HCT116 (cell line): Measurements from ENCODE around the gene TRIM65. TPM values are rescaled to one million over a fixed set of nuclear protein-coding genes. Genes with fewer than 3 reads are reported as not detected.

Experiments
- ATAC-seq: fragments of 200-7000 bp; cut with Tn5 transposase; 2 replicates; pipeline ENCODE4 v1.9.1; 2020; ENCODE audit warnings: mild to moderate bottlenecking, moderate library complexity
- BruUV-seq: library from RNA; stranded (reverse); fragments of 400-500 nt; replicated peaks from 2 replicates; lab custom pipeline; 2021; lab: Mats Ljungman, UMichigan
- CTCF ChIA-PET: fragments of 300-600 bp; sonication (Branson Sonifier 250); formaldehyde crosslinking; loops from one replicate; lab custom pipeline; 2021; ENCODE audit warnings: antibody characterized with exemption; lab: Charles Lee
- POLR2A ChIA-PET: fragments of 300-600, 350-600 bp; sonication (Branson Sonifier 250); formaldehyde crosslinking; loops from one replicate; lab custom pipeline; 2021; ENCODE audit warnings: antibody characterized with exemption; lab: Charles Lee
- RAD21 ChIA-PET, 2 experiments: fragments of 300-600 bp; sonication (Branson Sonifier 250); formaldehyde crosslinking; loops; one replicate each; lab custom pipeline; 2023; ENCODE audit warnings: low total read pairs in 2 of 2; ENCODE audit not compliant: uncharacterized antibody in 2 of 2, unreplicated experiment in 2 of 2, low non-redundant PET in 1 of 2; lab: Charles Lee
- DNase-seq: peaks from one replicate; pipeline ENCODE4 v3.0.0-alpha.2; 2010; ENCODE audit warnings: low read depth, low spot score
- H2AFZ ChIP-seq: fragments of 200-600 bp; shearing (Covaris generic), sonication (generic); 2 replicates; pipeline ENCODE4 v1.6.1; 2017; ENCODE audit warnings: low read depth, mixed run types, mixed read lengths, antibody characterized with exemption, low read length; ENCODE audit not compliant: poor library complexity, severe bottlenecking
- H3K27ac ChIP-seq: 2 replicates; pipeline ENCODE4 v1.5.1; 2012; ENCODE audit warnings: low read depth, low read length
- H3K27me3 ChIP-seq: fragments of 200-600 bp; sonication (generic); 2 replicates; pipeline ENCODE4 v1.6.1; 2016; ENCODE audit warnings: mixed run types, low read length, mixed read lengths; ENCODE audit not compliant: insufficient read depth
- H3K36me3 ChIP-seq, 2 experiments: fragments of 200-500 bp in 1 of 2; fragments of 200-600 bp in 1 of 2; sonication (Bioruptor generic) in 1 of 2; sonication (generic) in 1 of 2; 2 replicates each; pipeline versions ENCODE4 v1.5.1 to v1.6.1; 2014 to 2016; ENCODE audit warnings: low read length in 2 of 2, inconsistent platforms in 1 of 2, mixed read lengths in 1 of 2, mixed run types in 1 of 2; ENCODE audit not compliant: insufficient read depth in 2 of 2, control insufficient read depth in 1 of 2
- H3K4me1 ChIP-seq, 2 experiments: fragments of 200-600 bp in 1 of 2; sonication (generic) in 1 of 2; 2 replicates each; pipeline versions ENCODE4 v1.5.1 to v1.6.1; 2012 to 2017; ENCODE audit warnings: low read length in 2 of 2, inconsistent platforms in 1 of 2, mild to moderate bottlenecking in 1 of 2, mixed read lengths in 1 of 2, mixed run types in 1 of 2, moderate library complexity in 1 of 2; ENCODE audit not compliant: insufficient read depth in 2 of 2, control insufficient read depth in 1 of 2
- H3K4me2 ChIP-seq: fragments of 200-600 bp; sonication (generic); 2 replicates; pipeline ENCODE4 v1.6.1; 2017; ENCODE audit warnings: mixed run types, low read length, mixed read lengths
- H3K4me3 ChIP-seq, 2 experiments: fragments of 200-600 bp in 1 of 2; sonication (generic) in 1 of 2; replicated peaks in 1 of 2; 2 replicates each; pipeline ENCODE4 v1.5.1; 2011 to 2016; ENCODE audit warnings: low read length in 2 of 2, control low read depth in 1 of 2, low read depth in 1 of 2, mild to moderate bottlenecking in 1 of 2, mixed read lengths in 1 of 2, mixed run types in 1 of 2
- H3K79me2 ChIP-seq: fragments of 200-600 bp; sonication (generic); 2 replicates; pipeline ENCODE4 v1.6.1; 2017; ENCODE audit warnings: mild to moderate bottlenecking, mixed run types, low read length, moderate library complexity, mixed read lengths; ENCODE audit not compliant: insufficient read depth
- H3K9ac ChIP-seq: fragments of 200-600 bp; sonication (generic); 2 replicates; pipeline ENCODE4 v1.6.1; 2016; ENCODE audit warnings: low read length, mixed read lengths
- H3K9me2 ChIP-seq: fragments of 200-600 bp; sonication (generic), shearing (Covaris generic); 2 replicates; pipeline ENCODE4 v1.6.1; 2017; ENCODE audit warnings: mixed run types, mild to moderate bottlenecking, moderate library complexity; ENCODE audit not compliant: insufficient read depth
- H3K9me3 ChIP-seq, 2 experiments: fragments of 200-500 bp in 1 of 2; fragments of 200-600 bp in 1 of 2; sonication (Bioruptor generic) in 1 of 2; sonication (generic) in 1 of 2; 2 replicates each; pipeline ENCODE4 v1.6.1; 2014 to 2017; ENCODE audit warnings: low read length in 2 of 2, mixed read lengths in 2 of 2, inconsistent platforms in 1 of 2, low read depth in 1 of 2, mild to moderate bottlenecking in 1 of 2, mixed run types in 1 of 2, moderate library complexity in 1 of 2; ENCODE audit not compliant: control insufficient read depth in 1 of 2, insufficient read depth in 1 of 2
- H4K20me1 ChIP-seq: fragments of 200-600 bp; sonication (generic), shearing (Covaris generic); 2 replicates; pipeline ENCODE4 v1.6.1; 2017; ENCODE audit warnings: mixed run types, mild to moderate bottlenecking, moderate library complexity; ENCODE audit not compliant: insufficient read depth
- ATF3 ChIP-seq: IDR thresholded peaks from 2 replicates; pipeline ENCODE4 v1.6.1; 2012
- CBX3 ChIP-seq: IDR thresholded peaks from 2 replicates; pipeline ENCODE4 v1.6.1; 2012; ENCODE audit warnings: low read depth
- CEBPB ChIP-seq: IDR thresholded peaks from 2 replicates; pipeline ENCODE4 v1.6.1; 2012; ENCODE audit warnings: low read depth
- EZH2 ChIP-seq: fragments of 200-600 bp; sonication (generic); IDR thresholded peaks from 2 replicates; pipeline ENCODE4 v1.6.1; 2017; ENCODE audit warnings: antibody characterized with exemption, mixed run types
- EZH2phosphoT487 ChIP-seq: fragments of 200-600 bp; IDR thresholded peaks from 2 replicates; pipeline ENCODE4 v1.6.1; 2018; ENCODE audit warnings: antibody characterized with exemption, borderline replicate concordance
- FOSL1 ChIP-seq: IDR thresholded peaks from 2 replicates; pipeline ENCODE4 v1.6.1; 2012; ENCODE audit warnings: low read depth
- MAX ChIP-seq: IDR thresholded peaks from 2 replicates; pipeline ENCODE4 v1.6.1; 2012
- POLR2A ChIP-seq: IDR thresholded peaks from 2 replicates; pipeline ENCODE4 v1.7.0; 2011; ENCODE audit warnings: borderline replicate concordance; ENCODE audit not compliant: insufficient read depth, insufficient read length; ENCODE audit errors: extremely low read depth
- POLR2AphosphoS5 ChIP-seq: IDR thresholded peaks from 2 replicates; pipeline ENCODE4 v1.6.1; 2011; ENCODE audit warnings: mild to moderate bottlenecking, low read depth, low read length, moderate library complexity
- SIN3A ChIP-seq: IDR thresholded peaks from 2 replicates; pipeline ENCODE4 v1.6.1; 2012; ENCODE audit warnings: low read depth
- SP1 ChIP-seq: IDR thresholded peaks from 2 replicates; pipeline ENCODE4 v1.6.1; 2012; ENCODE audit warnings: low read depth
- SRF ChIP-seq: IDR thresholded peaks from 2 replicates; pipeline ENCODE4 v1.6.1; 2012; ENCODE audit warnings: low read depth
- TCF7L2 ChIP-seq: IDR thresholded peaks from 2 replicates; pipeline ENCODE4 v1.7.0; 2011; ENCODE audit warnings: borderline replicate concordance, inconsistent platforms; ENCODE audit not compliant: insufficient read depth, insufficient read length; ENCODE audit errors: extremely low read depth
- YY1 ChIP-seq: IDR thresholded peaks from 2 replicates; pipeline ENCODE4 v1.6.1; 2011; ENCODE audit warnings: low read length, low read depth, moderate library complexity, mild to moderate bottlenecking; ENCODE audit not compliant: insufficient replicate concordance; ENCODE audit errors: extremely low read depth
- ZFX ChIP-seq: fragments of 450-650 bp; IDR thresholded peaks from 2 replicates; pipeline ENCODE4 v1.6.1; 2017
- ZNF274 ChIP-seq: fragments of 200-500 bp; sonication (Bioruptor generic); IDR thresholded peaks from 2 replicates; pipeline ENCODE4 v1.6.1; 2014; ENCODE audit warnings: mild to moderate bottlenecking, low read depth, low read length, inconsistent platforms
- intact Hi-C: fragments of 100-400 bp; cut with micrococcal nuclease; formaldehyde crosslinking; loops from 2 replicates; pipeline ENCODE4 v1.10.0; 2022
- total RNA-seq: library from RNA; stranded (reverse); gene quantifications from one replicate; pipeline ENCODE4 v1.2.1, GENCODE V29; 2021; ENCODE audit not compliant: unreplicated experiment
- TF ChIP-seq, protein P1 (sequence below), 3 experiments: fragments of 200-600 bp in 1 of 3; sonication (generic) in 1 of 3; IDR thresholded peaks in 2 of 3; conservative IDR thresholded peaks in 1 of 3; 2 replicates each; pipeline ENCODE4 v1.5.1; 2012 to 2017; ENCODE audit warnings: low read depth in 2 of 3, low read length in 2 of 3, antibody characterized with exemption in 1 of 3, borderline replicate concordance in 1 of 3, control low read depth in 1 of 3, mild to moderate bottlenecking in 1 of 3, mixed read lengths in 1 of 3, mixed run types in 1 of 3, moderate library complexity in 1 of 3; ENCODE audit not compliant: insufficient read depth in 1 of 3

Gene TRIM65
- total RNA-seq, 1 experiment from 2014 or later = 53.0 TPM

DNA sequence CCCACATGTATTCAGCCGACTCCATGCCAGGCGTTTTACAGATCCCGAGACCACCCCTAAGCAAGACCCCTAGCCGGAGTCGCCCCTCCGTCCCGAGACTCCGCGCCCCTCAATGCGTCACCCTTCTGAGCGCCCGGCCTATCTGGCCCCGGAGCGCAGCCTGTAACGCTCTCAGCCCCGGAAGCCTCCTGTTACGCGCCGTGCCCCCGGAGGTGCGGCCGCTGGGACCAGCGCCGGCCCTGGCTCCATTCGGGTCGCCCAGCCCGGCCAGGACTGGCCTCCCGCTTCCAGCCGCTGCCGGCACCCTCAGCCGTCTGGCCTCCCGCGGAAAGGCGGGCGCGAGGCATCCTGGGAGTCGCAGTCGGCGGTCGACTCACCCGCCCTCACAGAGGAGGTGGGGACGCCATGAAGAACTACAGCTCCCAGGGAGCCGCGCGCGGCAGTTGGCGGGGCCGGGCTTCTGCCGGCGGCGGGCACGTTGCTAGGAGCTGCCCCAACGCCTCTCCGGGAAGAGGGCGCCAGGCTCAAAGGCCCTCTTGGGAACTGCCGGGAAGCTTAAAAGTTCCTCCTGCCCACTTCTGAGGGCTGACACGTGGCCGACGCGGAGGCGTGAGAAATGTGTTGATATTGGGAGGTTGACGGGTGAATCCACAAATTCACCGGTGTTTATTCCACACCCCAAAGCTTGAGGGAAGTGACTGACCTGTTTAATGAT, 44.1 kb upstream of the TRIM65 start, which contains the start of gene FBF1 (continued):
- TF ChIP-seq CBX3 (peak; percentile 86), SP1 (peak; percentile 77), POLR2AphosphoS5 (peak; percentile 97), CEBPB (no peak), POLR2A (peak; percentile 97), EZH2 (no peak), FOSL1 (no peak), ZNF274 (no peak), ATF3 (no peak), EZH2phosphoT487 (no peak)
- TF ChIP-seq, protein P1, sequence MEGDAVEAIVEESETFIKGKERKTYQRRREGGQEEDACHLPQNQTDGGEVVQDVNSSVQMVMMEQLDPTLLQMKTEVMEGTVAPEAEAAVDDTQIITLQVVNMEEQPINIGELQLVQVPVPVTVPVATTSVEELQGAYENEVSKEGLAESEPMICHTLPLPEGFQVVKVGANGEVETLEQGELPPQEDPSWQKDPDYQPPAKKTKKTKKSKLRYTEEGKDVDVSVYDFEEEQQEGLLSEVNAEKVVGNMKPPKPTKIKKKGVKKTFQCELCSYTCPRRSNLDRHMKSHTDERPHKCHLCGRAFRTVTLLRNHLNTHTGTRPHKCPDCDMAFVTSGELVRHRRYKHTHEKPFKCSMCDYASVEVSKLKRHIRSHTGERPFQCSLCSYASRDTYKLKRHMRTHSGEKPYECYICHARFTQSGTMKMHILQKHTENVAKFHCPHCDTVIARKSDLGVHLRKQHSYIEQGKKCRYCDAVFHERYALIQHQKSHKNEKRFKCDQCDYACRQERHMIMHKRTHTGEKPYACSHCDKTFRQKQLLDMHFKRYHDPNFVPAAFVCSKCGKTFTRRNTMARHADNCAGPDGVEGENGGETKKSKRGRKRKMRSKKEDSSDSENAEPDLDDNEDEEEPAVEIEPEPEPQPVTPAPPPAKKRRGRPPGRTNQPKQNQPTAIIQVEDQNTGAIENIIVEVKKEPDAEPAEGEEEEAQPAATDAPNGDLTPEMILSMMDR (IDR thresholded peaks at IDR 0.05 in 2 of 3, conservative IDR thresholded peaks at IDR 0.05 in 1 of 3; ENCODE audit: borderline replicate concordance in 1 of 3, insufficient read depth in 1 of 3, low read depth in 2 of 3, low read length in 2 of 3) = no peak
- TF ChIP-seq, all 23 proteins: peak for 12

DNA sequence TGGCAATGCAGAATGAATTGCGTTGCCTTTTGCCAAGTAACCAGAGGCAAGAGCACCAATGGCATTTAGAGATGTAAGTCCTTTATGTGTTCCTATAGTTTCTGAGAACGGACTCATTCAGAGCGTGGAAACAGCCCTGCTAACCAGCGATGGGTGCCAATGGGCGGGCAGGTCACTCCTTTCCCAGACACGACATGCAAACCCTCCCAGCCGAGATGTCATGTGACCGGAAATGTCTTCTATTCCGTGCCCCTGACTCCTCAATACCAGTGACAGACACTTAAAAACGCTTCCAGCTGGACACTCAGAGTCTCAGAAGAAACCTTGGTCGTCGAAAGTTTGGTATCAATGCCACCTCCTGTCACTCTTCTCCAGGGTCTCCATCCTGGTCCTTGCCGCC, 40.9 kb upstream of the TRIM65 start:
- Histone ChIP-seq H3K27me3 (no peaks in the 10 kb centered on the region), H3K4me3 (no peak overlapping the region), H4K20me1 (no peaks in the 10 kb centered on the region), H3K36me3 (no peaks in the 10 kb centered on the region), H3K4me1 (peaks cover 10 to 17% of the 10 kb centered on the region in 2 experiments), H3K79me2 (no peaks in the 10 kb centered on the region), H3K9me3 (no peaks in the 10 kb centered on the region), H3K27ac (no peak overlapping the region), H3K9me2 (no peaks in the 10 kb centered on the region), H3K4me2 (no peak overlapping the region), H3K9ac (no peak overlapping the region), H2AFZ (no peak overlapping the region)
- CTCF ChIA-PET = no interaction called here
- BruUV-seq = no TSS peak
- RAD21 ChIA-PET = no interaction called here
- ATAC-seq (no peak), DNase-seq (no peak)
- POLR2A ChIA-PET = no interaction called here
- no peak for TF ChIP-seq YY1
- TF ChIP-seq EZH2 = no peak
- TF ChIP-seq SRF = no peak
- TF ChIP-seq ZFX = no peak
- no peak for TF ChIP-seq POLR2AphosphoS5
- TF ChIP-seq MAX = no peak
- TF ChIP-seq TCF7L2 = no peak
- TF ChIP-seq SIN3A = no peak
- intact Hi-C loops = no loop called here
